HFF-Myc (cell line): ENCODE data around the gene PLB1.

Source experiments
- DNase-seq: peaks from one replicate; pipeline ENCODE4 v3.0.0-alpha.2; 2011; ENCODE audit warnings: low read depth; ENCODE audit errors: extremely low read depth
- H3K4me3 ChIP-seq: replicated peaks from 2 replicates; pipeline ENCODE4 v1.5.1; 2011; ENCODE audit warnings: low read depth, mild to moderate bottlenecking, control low read depth, low read length
- CTCF ChIP-seq: IDR thresholded peaks from 2 replicates; pipeline ENCODE4 v1.5.1; 2012; ENCODE audit warnings: mild to moderate bottlenecking, low read depth, low read length, control low read depth; ENCODE audit errors: missing control alignments

Gene PLB1, protein sequence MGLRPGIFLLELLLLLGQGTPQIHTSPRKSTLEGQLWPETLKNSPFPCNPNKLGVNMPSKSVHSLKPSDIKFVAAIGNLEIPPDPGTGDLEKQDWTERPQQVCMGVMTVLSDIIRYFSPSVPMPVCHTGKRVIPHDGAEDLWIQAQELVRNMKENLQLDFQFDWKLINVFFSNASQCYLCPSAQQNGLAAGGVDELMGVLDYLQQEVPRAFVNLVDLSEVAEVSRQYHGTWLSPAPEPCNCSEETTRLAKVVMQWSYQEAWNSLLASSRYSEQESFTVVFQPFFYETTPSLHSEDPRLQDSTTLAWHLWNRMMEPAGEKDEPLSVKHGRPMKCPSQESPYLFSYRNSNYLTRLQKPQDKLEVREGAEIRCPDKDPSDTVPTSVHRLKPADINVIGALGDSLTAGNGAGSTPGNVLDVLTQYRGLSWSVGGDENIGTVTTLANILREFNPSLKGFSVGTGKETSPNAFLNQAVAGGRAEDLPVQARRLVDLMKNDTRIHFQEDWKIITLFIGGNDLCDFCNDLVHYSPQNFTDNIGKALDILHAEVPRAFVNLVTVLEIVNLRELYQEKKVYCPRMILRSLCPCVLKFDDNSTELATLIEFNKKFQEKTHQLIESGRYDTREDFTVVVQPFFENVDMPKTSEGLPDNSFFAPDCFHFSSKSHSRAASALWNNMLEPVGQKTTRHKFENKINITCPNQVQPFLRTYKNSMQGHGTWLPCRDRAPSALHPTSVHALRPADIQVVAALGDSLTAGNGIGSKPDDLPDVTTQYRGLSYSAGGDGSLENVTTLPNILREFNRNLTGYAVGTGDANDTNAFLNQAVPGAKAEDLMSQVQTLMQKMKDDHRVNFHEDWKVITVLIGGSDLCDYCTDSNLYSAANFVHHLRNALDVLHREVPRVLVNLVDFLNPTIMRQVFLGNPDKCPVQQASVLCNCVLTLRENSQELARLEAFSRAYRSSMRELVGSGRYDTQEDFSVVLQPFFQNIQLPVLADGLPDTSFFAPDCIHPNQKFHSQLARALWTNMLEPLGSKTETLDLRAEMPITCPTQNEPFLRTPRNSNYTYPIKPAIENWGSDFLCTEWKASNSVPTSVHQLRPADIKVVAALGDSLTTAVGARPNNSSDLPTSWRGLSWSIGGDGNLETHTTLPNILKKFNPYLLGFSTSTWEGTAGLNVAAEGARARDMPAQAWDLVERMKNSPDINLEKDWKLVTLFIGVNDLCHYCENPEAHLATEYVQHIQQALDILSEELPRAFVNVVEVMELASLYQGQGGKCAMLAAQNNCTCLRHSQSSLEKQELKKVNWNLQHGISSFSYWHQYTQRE (N-terminal part only)

GRCh38 chr2:28495551-28496250 is at the start of gene PLB1:
PLB1 (plus strand) TSS chr2:28496060; CDS start chr2:28496115, 55 bp downstream.
- no peak within 1 kb of the TSS for H3K4me3 ChIP-seq
- no peak for DNase-seq
- TF ChIP-seq CTCF: no peak

GRCh38 chr2:28446531-28446930 is 49.3 kb upstream of the PLB1 start:
- no peak overlapping the region for H3K4me3 ChIP-seq
- no peak for DNase-seq
- TF ChIP-seq CTCF: no peak

- no peak for DNase-seq
- no peak for TF ChIP-seq CTCF
- no peak overlapping the region for H3K4me3 ChIP-seq
Observed at GRCh38 chr2:28447086-28447485, 48.8 kb upstream of the PLB1 start.

DNA sequence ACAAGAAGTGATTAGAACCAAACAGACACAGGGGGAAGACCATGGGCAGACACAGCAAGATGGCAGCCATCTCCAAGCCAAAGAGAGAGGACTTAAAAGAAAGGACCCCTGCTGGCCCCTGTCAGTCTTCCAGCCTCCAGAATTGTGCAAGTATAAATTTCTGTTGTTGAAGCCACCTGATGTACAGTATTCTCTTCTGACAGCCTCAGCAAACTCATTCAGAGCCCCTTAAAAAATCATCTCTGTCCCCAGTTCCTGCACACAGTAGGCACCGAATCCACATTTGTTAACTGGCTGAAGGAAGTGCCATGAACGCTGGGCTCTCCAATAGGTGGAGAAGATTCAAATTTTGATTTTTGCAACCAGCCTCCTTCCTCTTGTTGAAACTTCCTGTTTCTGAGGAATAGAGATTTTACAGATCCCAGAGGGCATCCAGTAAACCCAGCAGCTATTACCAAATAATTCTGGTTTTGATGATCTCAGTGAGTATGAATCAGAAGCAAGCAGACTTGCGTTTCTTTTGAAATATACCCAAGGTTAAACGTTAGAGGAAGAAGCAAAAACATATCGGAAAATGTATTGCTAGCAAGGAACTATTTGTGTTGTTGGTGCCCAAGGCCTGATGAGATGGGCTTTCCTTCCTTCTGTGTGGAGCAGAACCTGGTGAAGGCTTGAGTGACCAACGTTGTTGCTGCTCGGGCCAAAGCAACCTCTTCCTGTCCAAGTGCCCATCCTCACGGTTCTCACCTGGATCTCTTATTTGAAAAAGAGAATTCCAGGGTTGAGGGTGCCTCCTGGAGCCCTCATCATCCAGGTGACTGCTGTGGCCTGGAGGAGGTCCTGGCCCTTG is 47.7 kb upstream of the PLB1 start:
- peak; percentile 29 for DNase-seq
- H3K4me3 ChIP-seq: no peak overlapping the region
- no peak for TF ChIP-seq CTCF

DNA sequence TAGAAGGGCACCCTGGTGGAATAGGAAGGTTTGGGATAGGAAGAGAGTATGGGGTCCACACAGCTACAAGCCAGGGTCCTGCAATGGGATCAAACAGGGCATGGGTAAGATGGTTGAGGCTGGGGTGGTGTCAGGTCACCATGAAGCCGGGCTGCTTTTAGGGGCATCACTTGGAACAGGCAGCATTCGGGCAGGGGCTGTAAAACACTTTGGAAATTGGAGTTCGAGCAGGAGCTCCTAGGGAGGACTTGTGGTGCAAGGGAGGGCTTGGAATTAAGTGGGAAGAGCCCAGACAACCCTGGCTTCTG is 47.1 kb upstream of the PLB1 start:
- H3K4me3 ChIP-seq: no peak overlapping the region
- no peak for TF ChIP-seq CTCF

More for the DNA sequence above, 47.1 kb upstream of the PLB1 start:
- DNase-seq: no peak
